Measurements from ENCODE around the gene JAZF1. TPM values are rescaled to one million over a fixed set of nuclear protein-coding genes. Genes with fewer than 3 reads are reported as not detected.

JAZF1 gene
- total and polyA plus RNA-seq, 10 of the 15 experiments (the other 5 are each of a cell fraction or from before 2014, with no cell fraction given), result 0.04 to 0.82 (median 0.15) TPM; not detected in 3

- 45% methylated on average over 2 of the region's 2 CpGs for WGBS (ENCODE audit: insufficient coverage, insufficient replicate concordance, low lambda C conversion rate, missing lambda C conversion rate)
- H2AFZ ChIP-seq (ENCODE audit: control insufficient read depth, low read depth, low read length), result no peak overlapping the region
- H3K4me2 ChIP-seq (ENCODE audit: control insufficient read depth, insufficient read depth), result no peak overlapping the region
- ATAC-seq, result no peak
- no peak for DNase-seq (ENCODE audit: low read depth, low spot score)
- no TSS peak for BruUV-seq (replicated peaks)
- H3K27ac ChIP-seq (ENCODE audit: control insufficient read depth, insufficient read depth), result no peak overlapping the region
- no peak overlapping the region for H3K4me3 ChIP-seq
- H3K79me2 ChIP-seq (ENCODE audit: control insufficient read depth, insufficient read depth, low read length), result no peaks in the 10 kb centered on the region
- POLR2A ChIA-PET, result interaction anchor here (0.6 kb wide), 1 partner anchor 1052 kb away, joined by 4 read pairs; no protein-coding TSS in a partner anchor
- intact Hi-C loops (cut with micrococcal nuclease; ENCODE audit: unreplicated experiment) (no loop called here), in situ Hi-C loops (cut with MboI) (no loop called here)
- H3K36me3 ChIP-seq (ENCODE audit: control insufficient read depth in 2 of 2, insufficient read depth in 2 of 2, low read length in 1 of 2), result no peaks in the 10 kb centered on the region
- peaks cover 3 to 4% of the 10 kb centered on the region in 2 experiments; a peak in 3 of 4 replicates for H3K27me3 ChIP-seq (replicated peaks in 1 of 2; ENCODE audit: control insufficient read depth in 2 of 2, insufficient read depth in 2 of 2, low read length in 1 of 2)
- no peak for FAIRE-seq
- RAD21 ChIA-PET (ENCODE audit: unreplicated experiment), result no interaction called here
- CTCF ChIA-PET, result no interaction called here
- H3K9ac ChIP-seq (ENCODE audit: control insufficient read depth, insufficient read depth, low read length), result no peak overlapping the region
- no peaks in the 10 kb centered on the region for H4K20me1 ChIP-seq (ENCODE audit: control insufficient read depth, insufficient read depth)
- H3K9me3 ChIP-seq (replicated peaks; ENCODE audit: control insufficient read depth, insufficient read depth, low read length), result no peaks in the 10 kb centered on the region
- SMC1A ChIA-PET (ENCODE audit: uncharacterized antibody, unreplicated experiment), result interaction anchor here (0.7 to 1.3 kb wide), 2 partner anchors 80 to 207 kb away, joined by 3 read pairs; no protein-coding TSS in a partner anchor
- H3K4me1 ChIP-seq (ENCODE audit: control insufficient read depth, insufficient read depth, low read length), result peaks cover 5% of the 10 kb centered on the region; the same call in 1 of the 2 replicates
- no peak for TF ChIP-seq STAT3 (IDR thresholded peaks at IDR 0.05; ENCODE audit: low read depth, low read length)
- TF ChIP-seq HDAC6 (IDR thresholded peaks at IDR 0.05; ENCODE audit: unreplicated experiment), result no peak
- TF ChIP-seq SMAD5 (IDR thresholded peaks at IDR 0.05; ENCODE audit: low read depth), result no peak
- no peak for TF ChIP-seq SRF (IDR thresholded peaks at IDR 0.05; ENCODE audit: low read depth in 2 of 2, low read length in 2 of 2)
- TF ChIP-seq ASH2L (IDR thresholded peaks at IDR 0.05; ENCODE audit: borderline replicate concordance, low read depth), result no peak
- TF ChIP-seq CREB1 (IDR thresholded peaks at IDR 0.05; ENCODE audit: low read depth), result no peak
- no peak for TF ChIP-seq E2F4 (IDR thresholded peaks at IDR 0.05; ENCODE audit: low read depth, low read length)
- TF ChIP-seq NR2C2 (IDR thresholded peaks at IDR 0.05; ENCODE audit: borderline replicate concordance, control insufficient read depth, insufficient read length, low read depth), result no peak
- TF ChIP-seq TAF1 (IDR thresholded peaks at IDR 0.05; ENCODE audit: borderline replicate concordance, low read depth, low read length), result no peak
- TF ChIP-seq SREBF1 (IDR thresholded peaks at IDR 0.05; ENCODE audit: low read length), result no peak
- no peak for TF ChIP-seq HDGF (IDR thresholded peaks at IDR 0.05)
- no peak for TF ChIP-seq BACH1 (IDR thresholded peaks at IDR 0.05; ENCODE audit: borderline replicate concordance)
- TF ChIP-seq PKNOX1 (IDR thresholded peaks at IDR 0.05), result no peak
- TF ChIP-seq JUND (IDR thresholded peaks at IDR 0.05; ENCODE audit: low read depth, low read length), result no peak
- no peak for TF ChIP-seq PRDM15 (CRISPR knock-in tag; IDR thresholded peaks at IDR 0.05)
- no peak for TF ChIP-seq ZBTB4 (CRISPR knock-in tag; IDR thresholded peaks at IDR 0.05)
Observed at GRCh38 chr7:28182071-28182471, 1.5 kb upstream of the JAZF1 start.
